Omental fat pad (tissue), 4 donors: Measurements from ENCODE around the gene MAPK14. TPM values are rescaled to one million over a fixed set of nuclear protein-coding genes. Genes with fewer than 3 reads are reported as not detected.
"Not testable (repeated sequence)": the region's sequence is repeated elsewhere in the genome, so short reads cannot be mapped to it uniquely, and the experiment has no call there.

Experiments
- ATAC-seq: fragments of 150-250 bp; one replicate; pipeline ENCODE4 v1.9.1; 2016; ENCODE audit warnings: mild to moderate bottlenecking, moderate library complexity; ENCODE audit not compliant: low FRiP score
- DNase-seq: peaks from one replicate; pipeline ENCODE4 v3.0.0-alpha.2; 2019; ENCODE audit warnings: low spot score
- total RNA-seq, 4 donors: library from RNA; depleted of rRNA; stranded (reverse); fragments of >200 nt; gene quantifications; one replicate each; pipeline ENCODE4 v1.1.0, GENCODE V29; 2016
- TF ChIP-seq, protein P1 (sequence below), 3 donors: fragments of 450-650 bp; IDR thresholded peaks; one replicate each; pipeline ENCODE4 v1.5.1; 2016 to 2017; ENCODE audit warnings: antibody characterized with exemption in 3 of 3, mild to moderate bottlenecking in 3 of 3, moderate library complexity in 2 of 3

MAPK14 gene
- total RNA-seq, 4 donors from 2014 or later = 91.9 to 133 (median 117) TPM

DNA sequence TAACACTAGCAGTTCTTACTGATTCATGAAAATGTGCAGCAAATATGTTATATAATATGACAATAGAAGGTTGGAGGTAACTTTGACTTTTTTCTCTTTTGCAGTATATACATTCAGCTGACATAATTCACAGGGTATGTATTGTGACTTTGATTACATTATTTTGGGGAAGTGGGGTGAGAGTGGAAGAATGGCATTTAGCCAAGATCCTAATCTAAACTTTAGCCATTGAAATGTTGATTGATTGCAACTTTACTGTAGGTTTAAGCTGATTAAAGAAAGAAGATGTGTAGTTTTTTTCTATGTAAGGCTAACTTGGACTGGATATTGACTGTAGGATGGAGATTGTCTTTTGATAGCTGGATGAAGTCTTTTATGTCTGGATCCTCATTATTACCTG is 46.0 kb downstream of the MAPK14 start:
- ATAC-seq (no peak), DNase-seq (no peak)
- TF ChIP-seq, protein P1, sequence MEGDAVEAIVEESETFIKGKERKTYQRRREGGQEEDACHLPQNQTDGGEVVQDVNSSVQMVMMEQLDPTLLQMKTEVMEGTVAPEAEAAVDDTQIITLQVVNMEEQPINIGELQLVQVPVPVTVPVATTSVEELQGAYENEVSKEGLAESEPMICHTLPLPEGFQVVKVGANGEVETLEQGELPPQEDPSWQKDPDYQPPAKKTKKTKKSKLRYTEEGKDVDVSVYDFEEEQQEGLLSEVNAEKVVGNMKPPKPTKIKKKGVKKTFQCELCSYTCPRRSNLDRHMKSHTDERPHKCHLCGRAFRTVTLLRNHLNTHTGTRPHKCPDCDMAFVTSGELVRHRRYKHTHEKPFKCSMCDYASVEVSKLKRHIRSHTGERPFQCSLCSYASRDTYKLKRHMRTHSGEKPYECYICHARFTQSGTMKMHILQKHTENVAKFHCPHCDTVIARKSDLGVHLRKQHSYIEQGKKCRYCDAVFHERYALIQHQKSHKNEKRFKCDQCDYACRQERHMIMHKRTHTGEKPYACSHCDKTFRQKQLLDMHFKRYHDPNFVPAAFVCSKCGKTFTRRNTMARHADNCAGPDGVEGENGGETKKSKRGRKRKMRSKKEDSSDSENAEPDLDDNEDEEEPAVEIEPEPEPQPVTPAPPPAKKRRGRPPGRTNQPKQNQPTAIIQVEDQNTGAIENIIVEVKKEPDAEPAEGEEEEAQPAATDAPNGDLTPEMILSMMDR (IDR thresholded peaks at IDR 0.05) = no peak

GRCh38 chr6:36075656-36076055 is 48.0 kb downstream of the MAPK14 start:
- DNase-seq (no peak), ATAC-seq (no peak)
- TF ChIP-seq, protein P1 (IDR thresholded peaks at IDR 0.05) = no peak

GRCh38 chr6:36076178-36077063 is 48.8 kb downstream of the MAPK14 start:
- TF ChIP-seq, protein P1 (IDR thresholded peaks at IDR 0.05) = no peak
- no peak for DNase-seq
- ATAC-seq = peak; percentile 61

DNA sequence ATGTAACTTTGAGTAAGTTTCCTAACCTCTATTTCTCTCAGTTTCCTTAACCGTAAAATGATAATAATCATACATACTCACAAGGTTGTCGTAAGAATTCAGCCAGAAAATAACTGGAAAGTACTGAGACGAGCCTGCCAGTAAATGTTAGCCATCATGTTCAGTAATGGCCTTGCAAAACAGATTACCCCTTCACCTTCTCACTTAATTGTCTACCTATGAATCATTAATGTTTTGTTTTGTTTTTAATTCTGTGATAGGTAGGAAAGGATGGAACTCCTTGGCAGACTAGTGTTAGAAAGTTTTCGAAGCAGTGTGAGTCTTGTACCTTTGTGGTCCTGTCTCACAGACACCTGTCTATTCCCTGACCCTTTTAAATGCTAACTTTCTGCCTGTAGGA is 50.6 kb downstream of the MAPK14 start:
- ATAC-seq = peak; percentile 80
- no peak for DNase-seq
- TF ChIP-seq, protein P1 (IDR thresholded peaks at IDR 0.05) = no peak

GRCh38 chr6:36079601-36080000 is 52.0 kb downstream of the MAPK14 start:
- TF ChIP-seq, protein P1 (IDR thresholded peaks at IDR 0.05) = no peak
- DNase-seq (no peak), ATAC-seq (no peak)

DNA sequence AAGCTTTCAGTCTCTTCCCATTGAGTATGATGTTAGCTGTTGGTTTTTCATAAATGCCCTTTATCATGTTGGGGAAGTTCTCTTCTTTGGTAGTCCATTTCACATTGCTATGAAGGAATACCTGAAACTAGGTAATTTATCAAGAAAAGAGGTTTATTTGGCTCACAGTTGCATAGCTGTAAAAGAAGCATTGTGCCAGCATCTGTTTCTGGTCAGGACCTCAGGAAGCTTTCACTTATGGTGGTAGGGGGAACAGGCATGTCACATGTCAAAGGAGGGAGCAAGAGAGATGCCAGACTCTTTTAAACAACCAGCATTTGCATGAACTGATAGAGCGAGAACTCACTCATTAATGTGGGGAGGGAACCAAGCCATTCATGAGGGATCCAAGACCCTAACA is 54.7 kb downstream of the MAPK14 start:
- TF ChIP-seq, protein P1 (IDR thresholded peaks at IDR 0.05) = no peak
- ATAC-seq = no peak

DNA sequence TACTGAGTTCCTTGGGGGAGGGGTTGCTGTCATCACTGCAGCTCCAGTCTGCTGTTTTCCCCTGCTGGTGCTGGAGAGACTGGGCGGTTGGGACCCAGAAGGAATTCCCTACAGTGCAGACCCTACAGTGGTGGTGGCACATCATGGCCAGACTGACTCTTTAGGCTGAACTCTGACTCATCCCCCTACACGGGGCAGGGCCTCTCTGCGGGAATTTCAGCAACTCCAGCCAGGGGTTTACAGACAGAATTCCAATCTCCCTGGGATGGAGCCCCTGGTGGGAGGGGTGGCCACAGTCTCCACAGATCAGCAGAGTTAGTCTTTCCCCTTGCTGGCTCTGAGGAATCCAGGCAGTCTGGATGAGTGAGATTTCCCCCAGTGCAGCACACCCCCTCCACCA is 55.8 kb downstream of the MAPK14 start:
- ATAC-seq = no peak

More for the DNA sequence above, 54.7 kb downstream of the MAPK14 start:
- no peak for DNase-seq

GRCh38 chr6:36088204-36088603 is 60.6 kb downstream of the MAPK14 start:
- ATAC-seq, DNase-seq: not testable (repeated sequence)

More for the DNA sequence above, 55.8 kb downstream of the MAPK14 start:
- TF ChIP-seq, protein P1 (IDR thresholded peaks at IDR 0.05) = no peak
- no peak for DNase-seq
